ENCODE results near the gene IFT43.

The IFT43 gene

GRCh38 chr14:75985618-75986438 lies at the start of gene IFT43:
Gene IFT43, plus strand, starts transcription at chr14:75985763. Its CDS starts 24 bp downstream, at chr14:75985787.
- peak; percentile 90 for DNase-seq

- DNase-seq: no peak
Measured at GRCh38 chr14:75939200-75939599, 46.4 kb upstream of the IFT43 start.

- DNase-seq: no peak
Measured at GRCh38 chr14:75941030-75941429, 44.5 kb upstream of the IFT43 start.

DNA sequence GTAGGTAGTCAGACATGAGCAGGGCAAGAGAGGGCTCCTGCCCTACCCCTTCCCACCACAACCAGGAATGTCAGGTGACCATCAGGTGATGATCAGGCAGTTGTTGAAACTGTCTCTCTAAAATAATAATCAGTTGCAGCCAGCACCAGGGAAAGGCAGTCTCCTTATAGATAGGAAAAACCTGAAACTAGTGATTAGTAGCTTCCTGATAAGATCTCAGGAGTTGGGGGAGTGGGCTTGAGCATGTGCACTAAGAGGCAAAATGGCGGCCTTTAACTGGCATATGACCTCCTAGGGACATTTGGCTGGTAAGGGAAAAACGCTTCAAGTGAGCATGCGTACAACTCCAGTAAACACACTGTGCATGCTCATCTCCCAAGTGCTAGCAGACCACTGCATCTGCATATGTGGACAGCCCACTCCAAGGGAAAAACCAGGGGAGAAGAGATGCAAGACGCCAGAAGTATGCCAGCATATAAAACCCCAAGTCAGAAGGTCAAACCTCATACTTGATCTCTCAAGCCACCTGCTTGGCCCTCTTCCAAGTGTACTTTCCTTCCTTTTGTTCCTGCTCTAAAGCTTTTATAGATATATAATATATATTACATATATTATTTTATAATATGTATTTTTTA lies 40.8 kb upstream of the IFT43 start:
- no peak for DNase-seq

GRCh38 chr14:75946785-75947184 lies 38.8 kb upstream of the IFT43 start:
- no peak for DNase-seq

- no peak for DNase-seq
Measured at GRCh38 chr14:75952489-75952888, 33.1 kb upstream of the IFT43 start.

DNA sequence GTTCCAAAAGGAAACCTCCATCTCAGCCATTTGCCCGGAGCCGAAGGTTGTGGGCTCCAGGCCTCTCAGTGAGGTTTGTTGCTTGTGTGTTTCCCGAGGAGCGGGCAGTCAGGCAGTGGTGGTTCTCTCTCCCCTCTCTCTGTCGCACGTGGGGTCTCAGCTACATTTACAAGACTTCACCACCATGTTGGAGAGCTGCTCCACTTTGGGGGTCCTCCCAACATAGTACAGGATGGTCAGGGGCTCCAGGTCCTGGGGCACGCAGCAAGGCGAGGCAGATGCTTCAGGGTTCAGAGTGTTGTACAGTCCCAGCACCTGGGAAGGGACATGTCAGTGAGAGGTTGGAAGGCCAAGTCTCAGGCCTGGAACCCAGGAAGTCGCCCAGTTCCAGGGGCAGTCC lies 26.5 kb upstream of the IFT43 start:
- DNase-seq: no peak

DNA sequence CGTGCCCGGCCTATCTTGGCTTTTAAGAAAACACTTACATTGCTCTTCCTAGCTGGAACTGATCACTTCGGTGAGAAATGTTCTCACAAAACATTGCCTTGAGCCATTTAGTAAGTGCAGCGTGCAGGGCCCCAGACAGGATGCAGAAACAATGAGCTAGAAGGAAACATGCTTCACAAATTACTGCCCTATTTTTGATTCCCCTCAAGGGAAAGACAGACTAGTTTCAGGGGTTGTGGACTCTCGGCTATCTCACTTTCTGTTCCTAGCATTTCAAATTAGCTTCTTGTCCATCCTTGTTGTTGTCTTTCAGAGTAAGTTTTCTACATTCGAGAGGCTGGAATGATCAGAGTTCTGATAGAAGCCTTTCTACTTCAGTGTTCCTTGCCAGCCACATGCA lies 25.3 kb upstream of the IFT43 start:
- no peak for DNase-seq

DNA sequence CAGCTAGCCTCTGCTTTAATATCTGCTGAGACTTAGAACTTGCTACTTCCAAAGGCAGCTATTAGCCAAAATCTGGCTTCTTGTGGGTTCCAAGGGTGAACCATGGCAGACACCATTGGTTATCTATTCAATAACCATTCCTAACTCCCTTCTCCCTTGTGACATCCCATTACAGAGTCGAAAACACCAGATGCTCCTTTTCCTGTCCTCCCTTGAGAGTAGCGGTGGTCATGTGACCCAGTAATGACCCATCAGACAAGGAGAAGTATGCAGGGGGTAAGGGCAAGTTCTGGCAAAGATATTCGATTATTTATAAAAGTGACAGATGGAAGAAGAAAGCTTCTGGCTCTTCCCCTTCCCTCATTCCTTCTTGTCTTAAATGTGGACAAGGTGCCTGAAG lies 23.9 kb upstream of the IFT43 start:
- no peak for DNase-seq

DNA sequence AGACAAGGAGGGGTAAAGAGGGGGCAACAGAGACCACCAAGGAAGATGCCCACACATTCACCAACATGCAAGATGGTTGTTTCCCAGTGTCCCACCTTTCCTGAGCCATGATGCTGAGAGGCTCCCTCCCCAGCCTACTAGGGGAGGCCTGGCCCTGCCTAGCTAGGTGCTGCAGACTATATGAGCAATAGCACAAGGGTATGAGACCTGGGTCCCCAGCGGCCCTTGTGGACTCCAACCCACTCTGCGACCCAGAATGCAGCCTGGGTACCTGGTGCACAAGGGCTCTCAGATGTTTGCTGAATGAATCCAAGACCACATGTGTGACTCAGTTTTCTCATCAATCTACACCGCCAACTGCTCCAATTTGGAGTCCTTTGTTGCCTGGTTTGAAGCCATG lies 17.7 kb upstream of the IFT43 start:
- DNase-seq: no peak

- DNase-seq: no peak
Measured at GRCh38 chr14:75968456-75968855, 17.1 kb upstream of the IFT43 start.

DNA sequence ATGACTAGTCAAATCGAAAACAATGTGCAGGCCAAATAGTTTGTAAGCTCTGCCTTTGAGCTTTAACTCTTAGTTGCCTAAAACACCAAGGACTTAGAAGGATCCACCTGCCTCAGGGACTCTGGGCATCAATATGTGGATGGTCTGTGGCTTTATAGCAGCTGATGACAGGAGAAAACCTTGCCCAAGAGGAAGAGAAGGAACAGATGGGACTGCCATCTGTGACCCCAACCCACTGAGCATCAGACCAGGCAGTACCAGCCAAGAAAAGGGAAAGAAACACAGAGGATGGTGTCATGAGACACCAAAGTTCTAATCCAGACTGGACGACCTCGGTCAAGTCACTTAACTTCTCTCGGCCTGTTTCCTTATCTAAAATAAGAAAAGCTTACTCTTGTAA lies 16.4 kb upstream of the IFT43 start:
- no peak for DNase-seq

DNA sequence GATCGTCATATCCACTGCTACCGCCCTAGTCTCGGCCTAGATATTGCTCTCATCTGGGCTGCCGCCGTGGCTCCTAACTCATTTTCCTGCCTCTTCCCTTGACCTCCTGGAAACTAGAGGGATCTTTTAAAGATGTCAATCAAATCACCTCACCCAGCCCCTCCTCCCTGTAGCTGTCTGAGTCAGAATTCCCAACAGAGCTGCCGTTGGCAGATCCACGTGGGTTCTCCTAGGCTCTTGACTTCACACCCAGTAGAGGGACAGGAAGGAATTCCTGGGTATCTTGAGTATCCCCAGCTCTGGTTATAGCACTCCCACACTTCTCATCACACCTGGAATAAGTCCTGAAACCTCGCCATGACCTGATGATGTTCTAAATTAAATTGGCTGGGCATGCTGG lies 15.7 kb upstream of the IFT43 start:
- no peak for DNase-seq

DNA sequence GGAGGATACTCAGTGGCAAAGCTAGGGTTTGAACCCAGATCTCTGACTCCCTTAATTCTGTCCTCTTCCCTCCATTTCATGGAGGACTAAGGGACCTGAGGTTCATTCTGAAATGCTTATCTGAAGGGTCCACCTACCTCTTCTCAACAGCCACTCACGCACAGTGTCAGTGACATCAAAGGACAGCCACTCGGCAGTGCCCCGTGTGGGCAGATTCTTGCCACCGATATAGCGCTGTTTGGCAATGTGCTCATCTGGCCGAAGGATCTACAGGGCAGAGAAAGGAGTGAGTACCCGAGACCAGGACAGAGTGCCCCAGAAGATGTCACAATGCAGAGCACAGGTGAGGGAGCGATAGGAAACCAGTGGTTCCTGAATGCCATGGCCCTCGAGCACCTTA lies 14.6 kb upstream of the IFT43 start:
- DNase-seq: no peak

DNA sequence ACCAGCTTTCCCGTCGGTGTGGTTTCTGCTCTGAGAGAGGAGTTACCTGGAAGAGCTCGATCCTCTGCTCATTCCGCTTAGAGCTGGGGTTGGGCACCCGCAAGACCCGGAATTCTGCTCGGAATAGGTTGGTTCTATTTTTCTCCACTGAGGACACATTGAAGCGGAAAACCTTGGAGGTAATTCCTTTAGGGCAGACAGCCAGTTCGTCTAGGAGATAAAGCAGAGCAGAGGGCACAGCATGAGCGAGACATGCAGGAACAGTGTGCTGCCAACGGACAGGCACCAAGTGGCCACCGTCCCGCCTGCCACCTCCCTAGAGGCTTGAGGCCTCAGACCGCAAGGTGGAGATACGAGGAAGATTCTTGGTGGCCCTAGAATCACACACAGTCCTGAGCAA lies 14.1 kb upstream of the IFT43 start:
- no peak for DNase-seq

GRCh38 chr14:75972801-75973421 lies 12.7 kb upstream of the IFT43 start:
- no peak for DNase-seq

DNA sequence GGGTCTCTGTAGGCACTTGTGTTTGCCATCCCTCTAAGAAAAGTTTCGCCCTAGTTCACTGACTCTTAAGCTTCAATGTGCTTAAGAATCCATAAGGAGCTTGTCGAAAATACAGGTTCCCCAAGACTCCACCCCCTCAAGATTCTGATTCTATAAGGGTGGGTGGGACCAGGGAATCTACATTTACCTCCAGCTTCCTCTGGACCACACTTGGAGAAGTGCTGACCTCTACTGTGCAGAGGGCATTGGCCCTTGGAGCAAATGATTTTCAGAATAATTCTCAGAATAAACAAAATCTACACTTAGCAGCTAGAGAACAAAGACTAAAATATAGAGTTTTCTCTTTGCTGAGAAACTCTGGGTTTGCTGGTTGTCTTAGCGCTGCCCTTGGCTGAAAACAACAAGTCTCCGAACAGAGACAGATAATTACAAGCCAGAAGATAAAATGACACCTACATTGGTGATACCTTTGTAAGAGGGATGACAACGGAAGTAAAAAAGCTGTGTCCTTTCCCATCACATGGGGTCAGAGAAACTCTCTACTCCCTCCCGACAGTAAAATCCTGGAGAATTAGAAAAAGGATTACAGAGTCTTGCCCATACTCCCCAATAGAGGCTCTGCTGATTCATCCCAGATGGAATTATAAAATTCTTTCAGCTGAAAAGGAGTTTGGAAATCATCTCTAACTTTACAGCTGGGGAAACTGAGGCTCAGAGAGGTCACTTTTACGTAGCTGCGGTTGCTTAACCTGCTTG lies 8.6 kb upstream of the IFT43 start:
- DNase-seq: no peak

DNA sequence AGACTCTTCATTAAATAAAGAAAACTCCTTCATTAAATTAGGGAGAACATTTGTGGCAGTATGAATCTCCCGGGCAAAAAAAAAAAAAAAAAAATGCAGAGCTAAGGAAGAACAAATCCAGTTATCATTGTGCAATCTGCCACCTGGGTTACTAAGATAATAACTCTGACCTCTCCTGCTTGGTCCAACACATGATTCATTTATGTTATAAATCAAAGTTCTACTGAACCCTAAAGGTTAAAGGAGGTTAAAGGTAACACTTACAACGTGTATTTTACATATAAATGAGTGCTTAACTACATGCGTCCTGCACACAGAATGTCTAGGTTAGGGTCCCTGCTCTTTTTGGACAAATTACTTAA lies 8.0 kb upstream of the IFT43 start:
- no peak for DNase-seq

DNA sequence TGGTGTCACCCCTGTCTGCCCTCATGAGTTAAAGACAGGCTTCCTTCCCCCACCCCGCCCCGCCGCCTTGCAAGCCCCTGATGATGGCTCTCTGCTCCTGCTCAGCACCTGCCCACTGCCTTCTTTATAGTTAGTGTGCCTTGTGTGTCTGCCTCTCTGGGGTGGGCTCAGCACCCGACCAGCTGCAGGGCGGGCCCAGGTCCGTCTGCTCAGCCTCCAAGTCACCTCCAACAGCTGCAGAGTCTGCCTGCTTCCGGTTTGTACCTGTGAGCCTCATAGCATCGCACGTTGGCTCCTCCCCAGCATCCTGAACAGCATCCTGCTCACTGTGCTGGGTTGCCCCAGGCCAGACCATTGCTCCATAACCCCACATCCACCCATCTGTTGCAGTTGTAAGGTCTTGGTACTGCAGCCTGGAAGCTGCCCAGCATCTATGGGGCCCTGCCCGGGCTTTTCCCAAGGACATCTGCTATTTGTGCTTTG lies 7.3 kb upstream of the IFT43 start:
- DNase-seq: no peak

GRCh38 chr14:75979071-75979571 lies 6.4 kb upstream of the IFT43 start:
- DNase-seq: no peak

GRCh38 chr14:75979648-75980565 lies 5.7 kb upstream of the IFT43 start:
- no peak for DNase-seq

DNA sequence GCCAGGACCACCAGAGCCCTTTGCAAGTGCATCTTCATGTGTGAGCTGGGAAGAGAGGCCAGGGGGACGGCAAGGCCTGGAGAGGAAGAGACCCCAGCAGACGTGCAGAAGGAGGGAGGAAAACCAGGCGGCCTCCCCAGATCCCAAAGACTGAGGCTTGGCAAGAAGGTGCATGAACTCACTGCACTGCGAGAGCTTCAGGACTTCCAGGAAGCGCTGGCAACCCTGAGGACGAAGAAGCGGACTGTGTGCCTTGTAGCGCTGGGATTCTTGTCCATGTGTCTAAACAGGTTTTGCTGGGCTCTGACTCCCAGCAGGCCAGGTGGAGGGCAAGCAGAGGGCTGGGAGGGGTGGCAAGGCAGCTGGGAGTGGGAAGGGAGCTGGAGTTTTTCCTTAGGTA lies 4.7 kb upstream of the IFT43 start:
- DNase-seq: no peak

All from DMS79 treated with DMSO at 0.1 percent for 48 hours (cell line).